ENCODE results near the gene NEBL.

Gene NEBL

DNA sequence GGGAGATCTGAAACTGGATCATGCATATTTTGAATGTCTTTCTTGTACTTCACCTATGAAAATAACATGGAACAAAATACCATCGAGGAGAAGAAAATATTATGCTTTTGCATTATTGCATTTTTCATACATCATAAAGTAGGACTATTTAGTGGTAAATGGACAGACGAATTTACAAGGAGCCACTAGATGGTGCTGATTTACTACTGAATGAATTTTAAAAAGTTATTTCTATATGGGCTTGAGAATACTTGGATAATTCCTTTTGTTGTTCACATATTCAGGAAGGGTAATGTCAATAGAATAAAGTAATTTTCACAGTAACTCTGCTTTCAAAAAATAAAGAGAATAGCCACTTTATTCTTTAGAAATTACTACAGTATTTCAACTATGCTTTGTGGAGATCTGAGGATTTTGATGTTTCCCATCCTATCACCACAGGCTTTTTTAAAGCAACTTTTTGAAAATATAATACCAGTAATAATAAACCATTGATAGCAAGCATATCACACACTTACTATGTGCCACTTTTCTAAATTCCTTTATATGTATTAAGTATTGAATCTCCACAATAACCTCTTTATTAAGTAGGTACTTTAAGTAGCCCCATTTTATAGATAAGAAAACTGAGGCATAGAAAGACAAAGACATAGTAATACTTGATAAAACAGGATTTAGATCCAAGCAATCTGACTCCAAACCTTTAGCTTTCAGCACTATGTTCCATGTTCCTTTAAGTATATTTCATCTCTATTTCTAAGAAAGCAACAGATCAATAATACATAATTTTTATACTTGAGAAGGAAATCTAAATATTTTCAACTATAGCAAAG is 38.6 kb downstream of the NEBL start:
- DNase-seq: no peak

DNA sequence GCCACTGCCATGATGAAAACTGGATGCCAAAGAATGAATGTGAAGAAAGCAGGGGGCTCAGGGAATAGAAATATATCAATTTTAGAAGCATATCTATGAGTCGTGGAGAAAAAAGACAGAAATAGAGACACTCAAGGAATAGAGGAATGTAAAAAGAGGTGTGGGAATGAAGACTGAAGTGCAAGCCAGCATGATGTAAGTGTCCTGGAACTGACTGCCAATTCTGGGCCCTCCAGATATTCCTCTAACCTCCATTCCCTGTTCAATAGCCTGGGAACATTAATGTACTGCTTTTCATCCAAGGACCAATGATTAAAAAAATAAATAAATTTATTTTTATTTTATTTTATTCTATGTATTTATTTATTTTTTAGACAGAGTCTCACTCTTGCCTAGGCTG is 40.6 kb downstream of the NEBL start:
- no peak for DNase-seq

DNA sequence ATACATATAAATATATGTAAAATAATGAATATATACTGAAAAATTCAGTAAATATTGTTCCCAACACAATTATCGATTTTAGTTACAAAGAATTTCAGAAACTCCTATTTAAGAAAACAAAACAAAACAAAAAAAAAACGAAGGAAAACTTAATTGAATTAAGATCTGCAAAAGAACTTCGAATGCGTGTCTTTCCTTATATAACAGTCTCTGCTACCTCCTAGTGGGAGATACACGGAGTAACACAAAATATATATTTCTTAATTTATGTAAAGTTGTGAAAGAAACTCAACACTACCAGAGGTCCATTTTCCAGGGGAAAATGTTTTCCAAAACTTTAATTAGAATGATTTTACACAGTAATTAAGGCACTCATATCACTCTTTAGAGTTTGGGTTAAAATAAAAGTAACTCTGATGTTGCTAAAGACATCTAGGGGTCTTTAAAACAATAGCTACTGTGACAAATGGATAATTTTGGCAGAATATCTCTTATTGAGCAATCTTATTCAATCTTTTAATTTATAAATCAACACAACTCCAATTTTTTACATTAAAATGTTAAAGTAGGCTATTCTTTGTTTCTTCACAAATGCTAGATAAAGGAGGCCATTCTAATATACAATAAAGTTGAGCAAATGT is 41.6 kb downstream of the NEBL start:
- no peak for DNase-seq

DNA sequence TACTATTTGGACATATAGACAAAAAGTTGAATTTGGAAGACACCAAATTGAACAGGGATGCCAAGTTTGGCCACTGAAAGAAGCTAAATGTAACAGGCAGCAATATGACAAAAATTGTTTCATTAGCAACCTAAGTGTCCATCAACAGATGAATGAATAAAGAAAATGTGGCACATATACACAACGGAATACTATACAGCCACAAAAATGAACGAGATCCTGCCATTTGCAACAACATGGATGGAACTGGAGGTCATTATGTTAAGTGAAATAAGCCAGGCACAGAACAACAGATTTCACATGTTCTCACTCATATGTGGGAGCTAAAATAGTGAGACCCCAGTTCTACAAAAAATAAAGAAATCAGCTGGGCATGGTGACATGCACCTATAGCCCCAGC is 43.8 kb downstream of the NEBL start:
- DNase-seq: no peak

DNA sequence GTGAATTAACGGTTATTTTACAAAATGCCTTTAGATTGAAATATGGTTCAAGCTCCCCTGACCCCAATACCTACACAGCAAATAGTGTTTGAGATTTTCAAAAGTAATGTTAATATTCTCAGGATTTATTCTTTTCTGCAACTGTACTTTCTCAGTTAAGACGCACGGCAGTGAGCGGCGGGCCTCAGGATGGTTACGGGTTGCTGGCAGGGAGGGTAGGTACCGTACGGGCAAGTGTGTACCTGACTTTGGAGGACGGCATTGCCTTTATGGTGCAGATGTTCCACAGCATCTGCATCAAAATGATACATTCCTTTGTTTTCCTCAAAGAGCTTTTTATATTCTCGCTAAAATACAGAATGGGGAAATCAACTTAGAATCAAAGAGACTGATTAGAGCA is 44.8 kb downstream of the NEBL start:
- no peak for DNase-seq

DNA sequence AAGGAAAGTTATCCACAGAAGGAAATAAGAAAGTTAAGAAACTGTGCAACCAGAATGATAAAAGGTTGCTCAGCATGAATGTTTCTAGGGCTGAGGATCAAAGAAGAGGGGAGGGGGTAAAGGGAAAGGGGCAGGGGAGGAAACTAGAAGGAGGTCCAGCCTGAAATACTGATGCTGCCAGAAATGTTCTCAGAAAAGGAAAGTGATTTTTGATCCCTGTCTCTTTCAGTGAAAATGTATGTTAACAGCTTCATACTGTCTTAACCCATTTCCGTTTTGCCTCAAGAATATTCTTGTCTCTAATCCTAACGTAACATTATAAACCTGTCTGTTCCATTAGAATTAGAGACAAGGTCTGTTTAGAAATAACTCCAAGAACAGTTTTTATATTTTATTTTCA is 49.6 kb downstream of the NEBL start:
- no peak for DNase-seq

DNA sequence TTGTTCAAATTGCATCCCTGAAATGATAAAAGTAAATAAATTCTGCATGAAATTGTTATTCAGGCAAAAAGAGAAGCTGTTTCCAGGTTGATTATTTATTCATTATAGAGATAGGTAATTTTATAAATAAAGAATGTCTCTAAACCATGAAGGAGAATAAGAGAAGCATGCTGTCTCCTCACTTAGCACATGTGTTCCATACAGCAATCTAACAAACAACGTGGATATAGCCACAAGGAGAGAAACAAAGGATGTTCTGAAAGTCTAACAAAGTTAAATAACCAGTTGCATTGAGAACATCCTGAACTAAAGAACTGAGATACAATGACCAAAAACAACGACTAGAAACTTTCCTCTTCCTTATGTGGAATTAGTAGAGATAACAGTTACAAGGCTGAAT is 50.8 kb downstream of the NEBL start:
- no peak for DNase-seq

DNA sequence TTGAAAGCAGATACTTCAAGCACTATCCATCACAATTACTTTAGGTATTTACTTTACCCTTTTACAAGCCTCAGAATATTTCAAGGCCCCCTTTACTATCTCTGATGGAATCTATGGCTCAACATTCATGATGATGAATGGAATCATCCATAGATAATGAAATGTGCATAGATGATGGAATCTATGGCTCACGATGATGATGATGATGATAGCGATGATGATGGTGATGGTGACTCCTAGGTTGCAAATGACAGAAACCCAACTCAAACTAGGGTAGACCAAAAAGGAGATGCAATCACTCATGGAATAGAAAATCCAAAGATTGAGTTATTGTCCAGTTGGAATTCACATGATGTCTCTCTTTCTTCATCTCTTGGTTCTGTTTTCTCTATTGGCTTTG is 55.7 kb downstream of the NEBL start:
- no peak for DNase-seq

DNA sequence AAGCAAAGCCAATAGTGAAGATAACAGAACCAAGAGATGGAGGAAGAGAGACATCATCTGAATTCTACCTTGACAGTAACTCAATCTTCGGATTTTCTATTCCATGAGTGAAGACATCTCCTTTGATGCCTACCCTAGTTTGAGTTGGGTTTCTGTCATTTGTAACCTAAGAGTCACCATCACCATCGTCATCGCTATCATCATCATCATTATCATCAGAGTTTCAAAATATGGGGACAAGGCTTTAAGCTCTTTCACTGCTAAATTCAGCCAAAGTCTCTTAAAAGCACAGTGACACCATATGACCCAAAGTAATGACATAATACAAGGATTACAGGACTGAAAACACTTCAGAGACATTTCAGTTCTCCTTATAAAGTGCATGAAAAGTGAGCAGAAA is 57.2 kb downstream of the NEBL start:
- DNase-seq: no peak

DNA sequence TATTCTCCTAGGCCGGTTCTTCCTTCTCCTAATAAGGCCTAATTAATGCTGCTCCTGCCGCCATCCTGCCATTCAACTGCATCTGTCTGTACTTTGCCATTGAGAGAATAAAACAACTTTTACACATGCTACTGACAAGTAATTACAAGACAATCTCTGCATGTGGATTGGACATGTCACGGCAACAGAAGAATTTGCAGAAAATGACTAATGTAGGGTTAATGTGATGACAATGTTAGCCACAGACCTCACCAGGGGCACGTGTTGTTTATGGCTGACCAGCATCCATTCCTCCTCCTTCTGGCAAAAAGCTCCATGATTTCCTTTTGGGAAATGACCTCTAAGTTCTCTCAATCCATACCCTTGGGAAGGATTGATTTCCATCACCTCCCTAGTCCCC is 58.0 kb downstream of the NEBL start:
- DNase-seq: no peak

DNA sequence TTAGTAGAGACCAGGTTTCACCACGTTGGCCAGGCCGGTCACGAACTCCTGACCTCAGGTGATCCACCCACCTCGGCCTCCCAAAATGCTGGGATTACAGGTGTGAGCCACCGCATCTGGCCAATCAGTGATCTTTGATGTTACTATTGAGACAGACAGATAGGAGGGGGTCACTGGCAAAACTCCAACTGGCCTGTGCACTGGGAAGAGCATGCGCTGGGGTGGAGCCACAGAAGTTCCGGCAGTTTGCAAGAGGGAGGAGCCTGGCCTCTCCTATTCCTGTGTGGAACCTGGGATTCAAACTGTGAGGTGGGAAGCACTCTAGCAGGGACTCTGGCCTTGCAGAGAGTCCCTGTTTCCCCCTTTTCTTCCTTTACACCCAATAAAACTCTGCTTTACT is 60.7 kb downstream of the NEBL start:
- DNase-seq: no peak

DNA sequence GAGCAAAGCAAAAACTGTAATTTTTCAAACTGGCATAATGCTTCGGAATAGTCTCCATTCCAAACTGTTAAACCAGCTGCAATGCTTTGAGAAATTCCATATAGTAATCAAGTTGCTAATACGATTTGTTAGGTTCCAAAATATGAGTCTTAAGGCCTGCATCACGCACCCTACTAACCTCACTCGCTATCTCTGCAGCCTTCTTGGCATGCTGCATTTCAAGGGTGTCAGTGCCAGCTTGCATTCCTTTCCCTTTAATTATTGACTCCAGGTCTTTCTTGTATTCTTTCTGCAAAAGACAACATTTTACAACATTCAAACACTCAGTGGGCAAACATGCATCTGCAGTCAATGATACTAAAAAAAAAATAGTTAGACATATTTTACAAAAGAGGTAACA is 61.8 kb downstream of the NEBL start:
- DNase-seq: no peak

DNA sequence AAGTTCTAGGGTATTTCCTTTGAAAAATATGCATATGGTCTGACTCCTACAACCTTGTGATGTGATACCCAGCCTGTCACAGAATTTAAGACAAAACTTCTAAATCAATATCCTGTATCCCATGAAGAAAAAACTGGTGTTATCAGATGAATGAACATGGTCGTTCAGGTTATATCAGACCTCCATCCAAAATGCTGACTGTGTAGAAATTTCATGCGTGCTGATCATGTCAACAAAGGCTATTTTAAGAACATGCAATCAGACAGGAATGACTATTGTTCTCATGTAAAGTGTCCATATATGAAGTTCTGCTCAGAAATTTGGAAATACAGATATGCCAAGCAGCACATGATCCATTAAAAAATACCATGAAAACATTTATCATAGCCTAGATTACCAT is 62.3 kb downstream of the NEBL start:
- DNase-seq: no peak

DNA sequence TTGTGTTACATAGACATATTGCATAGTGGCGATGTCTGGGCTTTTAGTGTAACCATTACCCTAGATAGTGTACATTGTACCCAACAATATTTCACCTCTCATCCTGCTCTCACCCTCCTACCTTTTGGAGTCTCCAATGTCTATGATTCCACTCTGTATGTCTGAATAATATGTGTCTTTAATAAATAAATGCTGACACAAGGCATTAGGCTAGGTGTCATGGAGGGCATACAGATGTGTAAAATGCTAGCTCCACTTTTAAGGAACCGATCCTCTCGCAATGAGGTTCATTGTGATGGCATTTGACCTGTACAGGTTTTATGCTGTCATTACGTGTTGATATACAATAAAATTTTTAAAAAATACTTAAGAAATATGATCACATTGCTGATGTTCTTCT is 74.3 kb downstream of the NEBL start:
- no peak for DNase-seq

DNA sequence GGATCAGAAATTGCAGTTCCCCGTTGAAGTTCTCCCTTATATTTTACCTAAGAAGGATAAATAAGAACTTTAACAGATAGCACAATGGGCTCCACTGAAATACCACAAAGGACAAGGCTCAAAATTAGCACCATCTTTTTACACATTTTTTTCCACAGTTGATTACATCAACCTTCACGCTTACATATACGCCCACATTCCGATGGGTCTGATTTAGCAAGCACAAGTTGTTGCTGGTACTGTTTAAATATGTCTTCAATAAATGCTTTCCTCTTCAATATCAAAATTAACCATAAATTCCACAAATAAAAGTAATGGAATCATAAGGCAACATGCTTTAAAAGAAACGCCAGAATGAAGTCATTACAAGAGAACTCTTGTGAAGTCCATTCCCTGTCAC is 79.5 kb downstream of the NEBL start:
- no peak for DNase-seq

DNA sequence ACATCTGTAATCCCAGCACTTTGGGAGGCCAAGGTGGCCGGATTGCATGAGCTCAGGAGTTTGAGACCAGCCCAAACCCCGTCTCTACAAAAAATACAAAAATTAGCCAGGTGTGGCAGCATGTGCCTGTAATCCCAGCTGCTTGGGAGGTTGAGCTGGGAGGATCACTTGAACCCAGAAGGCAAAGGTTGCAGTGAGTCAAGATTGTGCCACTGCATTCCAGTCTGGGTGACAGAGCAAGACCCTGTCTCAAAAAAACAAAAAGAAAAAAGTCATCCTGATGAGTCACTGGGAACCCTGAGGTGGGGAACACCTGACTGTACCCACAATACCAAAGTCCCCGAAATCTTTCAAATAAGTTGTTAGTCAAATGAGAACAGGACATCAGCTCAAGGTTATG is 80.0 kb downstream of the NEBL start:
- no peak for DNase-seq

DNA sequence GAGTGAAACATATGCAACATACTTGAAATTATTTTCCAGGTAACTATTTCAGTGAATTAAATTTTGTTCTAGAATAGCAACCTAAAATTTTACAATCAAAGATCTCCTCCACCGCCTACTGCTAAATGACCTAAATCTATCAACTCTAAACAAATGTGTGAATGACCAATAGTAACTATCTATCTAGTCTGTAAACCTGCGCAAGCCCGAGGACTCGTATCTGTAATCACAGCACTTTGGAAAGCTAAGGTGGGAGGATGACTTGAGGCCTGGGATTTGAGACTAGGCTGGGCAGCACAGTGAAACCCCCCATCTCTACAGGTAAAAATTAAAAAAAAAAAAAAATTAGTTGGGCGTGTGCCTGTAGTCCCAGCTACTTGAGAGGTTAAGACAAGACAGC is 83.0 kb downstream of the NEBL start:
- DNase-seq: no peak

DNA sequence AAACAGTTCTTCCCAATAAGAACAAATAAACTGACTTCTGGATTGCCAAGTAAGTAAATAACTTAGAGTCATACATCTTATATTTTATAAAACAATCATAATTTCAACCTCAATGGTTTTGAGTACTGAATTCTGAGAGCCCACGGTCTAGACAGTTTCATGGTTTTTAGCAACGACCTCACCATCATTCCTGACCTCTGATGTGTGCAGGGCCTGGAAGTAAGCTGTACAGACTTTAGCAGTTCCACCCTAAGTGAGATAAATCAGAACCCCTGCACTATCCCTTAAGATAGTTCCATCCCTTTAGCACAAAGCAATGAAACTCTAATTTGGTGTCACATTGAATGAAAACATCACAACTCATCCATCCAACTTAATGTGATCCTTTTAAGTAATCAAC is 86.0 kb downstream of the NEBL start:
- DNase-seq: no peak

DNA sequence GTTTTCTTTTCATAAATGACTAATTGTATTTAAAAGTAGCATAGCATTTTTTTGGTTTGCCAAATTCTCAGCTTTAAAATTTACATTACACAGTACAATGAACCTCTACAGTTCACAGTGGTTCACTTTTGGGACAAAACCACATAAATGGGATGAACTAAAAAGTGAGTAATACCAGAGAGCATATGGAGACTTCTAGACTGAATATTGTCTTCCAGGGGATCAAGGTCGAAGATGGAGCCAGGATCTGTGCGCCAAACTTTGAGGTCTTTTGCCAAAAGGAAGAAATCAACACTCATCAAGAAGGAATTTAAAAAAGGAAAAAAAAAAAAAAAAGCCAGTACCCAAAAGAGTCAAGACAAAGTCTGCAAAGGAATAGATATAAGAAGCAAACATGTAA is 87.5 kb downstream of the NEBL start:
- no peak for DNase-seq

DNA sequence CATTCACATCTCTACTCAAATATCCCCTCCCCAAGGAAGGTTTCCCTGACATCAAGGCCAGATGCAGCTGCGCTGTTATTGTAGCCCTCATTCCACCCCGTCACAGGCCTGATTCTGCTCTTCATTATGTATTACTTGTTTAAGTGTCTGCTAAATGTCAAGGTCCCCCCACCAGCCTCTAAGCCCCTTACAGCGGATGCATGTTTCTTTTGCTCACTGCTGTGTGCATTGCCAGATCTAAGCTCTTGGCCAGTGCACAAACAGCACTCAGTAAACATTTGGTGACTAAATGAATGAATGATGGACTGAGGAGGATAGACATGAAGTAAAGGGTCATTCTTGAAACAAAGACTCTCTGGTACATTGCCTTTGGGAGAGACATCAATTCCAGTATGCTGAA is 90.6 kb downstream of the NEBL start:
- DNase-seq: no peak

DNA sequence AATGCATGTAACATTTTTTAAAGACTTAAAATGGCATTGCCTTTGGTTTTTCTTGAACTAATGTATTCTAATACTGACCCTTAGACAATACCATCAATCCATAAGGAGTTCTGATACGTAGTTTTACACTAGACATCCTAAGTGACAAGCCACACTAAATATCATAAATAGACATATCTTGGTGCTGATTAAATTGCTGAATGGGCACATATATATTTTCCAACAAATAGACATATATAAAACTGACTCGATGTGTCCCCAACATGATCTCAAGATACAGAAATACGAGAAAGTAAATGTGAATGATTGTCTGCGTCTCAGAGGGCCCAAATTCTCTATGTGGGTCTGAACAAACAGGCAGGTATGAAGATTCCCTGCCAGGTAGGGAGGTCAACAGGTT is 99.8 kb downstream of the NEBL start:
- no peak for DNase-seq

DNA sequence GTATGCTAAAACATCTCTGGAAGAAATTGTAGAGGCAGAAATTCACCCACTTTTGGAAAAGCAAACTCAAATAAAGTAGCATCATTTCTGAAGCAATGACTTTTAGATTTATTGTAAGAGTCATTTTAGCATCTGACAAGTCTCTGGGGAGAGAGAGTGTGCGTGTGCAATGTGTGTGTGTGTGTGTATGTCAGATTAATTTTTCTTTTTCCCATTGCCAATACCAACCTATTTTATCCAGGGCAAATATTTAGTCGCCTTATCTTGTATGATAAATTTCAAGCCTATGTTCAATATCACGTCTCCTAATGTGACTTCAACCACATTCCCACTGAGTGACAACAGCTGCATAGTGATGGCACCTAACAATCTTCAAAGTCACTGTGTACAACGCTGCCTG is 101.7 kb downstream of the NEBL start:
- DNase-seq: no peak

DNA sequence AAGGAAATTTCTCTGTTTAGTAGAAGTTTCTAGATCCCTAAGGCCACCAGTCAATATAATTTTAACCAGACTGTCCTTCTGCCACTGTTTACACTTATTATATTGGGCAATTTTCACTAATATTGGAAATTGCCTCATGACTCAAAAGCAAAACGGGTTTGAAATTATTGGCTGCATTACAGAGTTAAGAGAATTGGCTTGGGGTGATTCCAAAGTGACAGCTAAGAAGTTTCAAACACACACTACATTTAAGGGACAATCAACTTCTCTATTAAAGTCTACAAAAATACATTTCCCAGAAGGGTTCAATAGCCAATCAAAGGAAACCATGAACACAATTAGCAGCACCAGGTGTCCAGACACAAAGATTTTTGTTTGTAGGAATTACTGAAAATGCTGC is 111.9 kb downstream of the NEBL start:
- no peak for DNase-seq

DNA sequence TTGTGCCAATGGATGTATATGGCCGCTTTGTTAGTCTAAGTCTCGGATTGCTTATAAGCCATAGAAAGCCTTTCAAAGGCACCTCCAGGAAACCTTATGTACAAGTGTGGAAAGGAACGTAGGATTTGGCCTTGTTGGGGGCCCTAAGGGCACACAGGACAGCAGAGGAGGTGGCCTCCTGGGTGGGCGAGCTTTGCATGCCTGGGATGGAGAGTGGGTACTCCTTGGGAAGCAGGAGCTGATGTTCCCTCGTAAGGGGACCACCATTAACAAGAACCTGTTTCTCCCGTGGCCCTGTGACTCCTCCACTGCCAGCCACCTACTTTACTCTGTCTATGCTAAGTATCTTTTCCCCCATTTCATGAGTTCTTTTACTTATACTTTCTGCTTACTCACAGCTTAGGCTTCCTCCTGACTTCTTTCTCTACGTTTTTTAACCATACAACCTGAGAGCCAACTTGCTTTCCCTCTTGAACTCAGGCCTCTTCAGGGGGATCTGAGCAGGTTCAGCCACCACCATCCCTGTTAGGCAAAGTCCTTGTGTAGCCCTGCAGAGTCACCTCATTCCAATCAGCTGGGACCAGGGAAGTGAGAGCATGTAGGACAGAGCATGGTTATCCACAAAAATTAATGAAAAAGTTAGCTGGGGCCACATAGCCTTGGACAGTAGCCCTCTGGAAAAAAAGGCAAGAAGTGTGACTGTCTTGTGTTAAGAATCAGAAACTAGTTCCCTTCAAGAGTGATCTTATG is 118.9 kb downstream of the NEBL start:
- DNase-seq: no peak
